ENCODE measurements around the gene CCDC149.

CCDC149 gene

DNA sequence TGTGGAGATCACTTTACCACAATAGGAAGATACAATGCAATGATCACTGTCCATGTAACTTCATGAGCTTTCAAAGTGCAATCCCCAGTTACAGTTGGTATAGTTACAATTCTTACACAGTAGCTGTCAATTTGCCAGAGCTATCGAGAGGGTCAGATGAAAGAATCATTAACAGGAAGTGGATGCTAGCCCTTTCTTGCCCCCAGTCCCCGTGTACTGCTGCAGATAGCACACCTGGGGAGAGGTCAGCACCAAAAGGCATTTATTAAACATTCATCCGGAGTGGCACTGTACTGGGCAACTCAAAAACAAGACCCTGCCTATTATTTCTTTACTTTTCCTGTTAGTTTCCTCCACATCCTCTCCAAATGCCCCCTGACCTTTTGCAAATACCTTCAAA, 69.7 kb downstream of the CCDC149 start:
- TF ChIP-seq OSR1 (CRISPR knock-in tag; IDR thresholded peaks at IDR 0.05) (no peak), ESRRG (CRISPR knock-in tag; IDR thresholded peaks at IDR 0.05) (no peak), BACH2 (CRISPR knock-in tag; IDR thresholded peaks at IDR 0.05; ENCODE audit: borderline replicate concordance) (no peak), ZNF565 (CRISPR knock-in tag; conservative IDR thresholded peaks at IDR 0.05; ENCODE audit: low read depth) (no peak), PPARA (CRISPR knock-in tag; IDR thresholded peaks at IDR 0.05; ENCODE audit: borderline replicate concordance) (no peak)
- TF ChIP-seq, protein P1, sequence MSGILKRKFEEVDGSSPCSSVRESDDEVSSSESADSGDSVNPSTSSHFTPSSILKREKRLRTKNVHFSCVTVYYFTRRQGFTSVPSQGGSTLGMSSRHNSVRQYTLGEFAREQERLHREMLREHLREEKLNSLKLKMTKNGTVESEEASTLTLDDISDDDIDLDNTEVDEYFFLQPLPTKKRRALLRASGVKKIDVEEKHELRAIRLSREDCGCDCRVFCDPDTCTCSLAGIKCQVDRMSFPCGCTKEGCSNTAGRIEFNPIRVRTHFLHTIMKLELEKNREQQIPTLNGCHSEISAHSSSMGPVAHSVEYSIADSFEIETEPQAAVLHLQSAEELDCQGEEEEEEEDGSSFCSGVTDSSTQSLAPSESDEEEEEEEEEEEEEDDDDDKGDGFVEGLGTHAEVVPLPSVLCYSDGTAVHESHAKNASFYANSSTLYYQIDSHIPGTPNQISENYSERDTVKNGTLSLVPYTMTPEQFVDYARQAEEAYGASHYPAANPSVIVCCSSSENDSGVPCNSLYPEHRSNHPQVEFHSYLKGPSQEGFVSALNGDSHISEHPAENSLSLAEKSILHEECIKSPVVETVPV (CRISPR knock-in tag; IDR thresholded peaks at IDR 0.05): no peak
- TF ChIP-seq, protein P2, sequence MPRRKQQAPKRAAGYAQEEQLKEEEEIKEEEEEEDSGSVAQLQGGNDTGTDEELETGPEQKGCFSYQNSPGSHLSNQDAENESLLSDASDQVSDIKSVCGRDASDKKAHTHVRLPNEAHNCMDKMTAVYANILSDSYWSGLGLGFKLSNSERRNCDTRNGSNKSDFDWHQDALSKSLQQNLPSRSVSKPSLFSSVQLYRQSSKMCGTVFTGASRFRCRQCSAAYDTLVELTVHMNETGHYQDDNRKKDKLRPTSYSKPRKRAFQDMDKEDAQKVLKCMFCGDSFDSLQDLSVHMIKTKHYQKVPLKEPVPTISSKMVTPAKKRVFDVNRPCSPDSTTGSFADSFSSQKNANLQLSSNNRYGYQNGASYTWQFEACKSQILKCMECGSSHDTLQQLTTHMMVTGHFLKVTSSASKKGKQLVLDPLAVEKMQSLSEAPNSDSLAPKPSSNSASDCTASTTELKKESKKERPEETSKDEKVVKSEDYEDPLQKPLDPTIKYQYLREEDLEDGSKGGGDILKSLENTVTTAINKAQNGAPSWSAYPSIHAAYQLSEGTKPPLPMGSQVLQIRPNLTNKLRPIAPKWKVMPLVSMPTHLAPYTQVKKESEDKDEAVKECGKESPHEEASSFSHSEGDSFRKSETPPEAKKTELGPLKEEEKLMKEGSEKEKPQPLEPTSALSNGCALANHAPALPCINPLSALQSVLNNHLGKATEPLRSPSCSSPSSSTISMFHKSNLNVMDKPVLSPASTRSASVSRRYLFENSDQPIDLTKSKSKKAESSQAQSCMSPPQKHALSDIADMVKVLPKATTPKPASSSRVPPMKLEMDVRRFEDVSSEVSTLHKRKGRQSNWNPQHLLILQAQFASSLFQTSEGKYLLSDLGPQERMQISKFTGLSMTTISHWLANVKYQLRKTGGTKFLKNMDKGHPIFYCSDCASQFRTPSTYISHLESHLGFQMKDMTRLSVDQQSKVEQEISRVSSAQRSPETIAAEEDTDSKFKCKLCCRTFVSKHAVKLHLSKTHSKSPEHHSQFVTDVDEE (CRISPR knock-in tag; IDR thresholded peaks at IDR 0.05): no peak
- TF ChIP-seq, protein P3, sequence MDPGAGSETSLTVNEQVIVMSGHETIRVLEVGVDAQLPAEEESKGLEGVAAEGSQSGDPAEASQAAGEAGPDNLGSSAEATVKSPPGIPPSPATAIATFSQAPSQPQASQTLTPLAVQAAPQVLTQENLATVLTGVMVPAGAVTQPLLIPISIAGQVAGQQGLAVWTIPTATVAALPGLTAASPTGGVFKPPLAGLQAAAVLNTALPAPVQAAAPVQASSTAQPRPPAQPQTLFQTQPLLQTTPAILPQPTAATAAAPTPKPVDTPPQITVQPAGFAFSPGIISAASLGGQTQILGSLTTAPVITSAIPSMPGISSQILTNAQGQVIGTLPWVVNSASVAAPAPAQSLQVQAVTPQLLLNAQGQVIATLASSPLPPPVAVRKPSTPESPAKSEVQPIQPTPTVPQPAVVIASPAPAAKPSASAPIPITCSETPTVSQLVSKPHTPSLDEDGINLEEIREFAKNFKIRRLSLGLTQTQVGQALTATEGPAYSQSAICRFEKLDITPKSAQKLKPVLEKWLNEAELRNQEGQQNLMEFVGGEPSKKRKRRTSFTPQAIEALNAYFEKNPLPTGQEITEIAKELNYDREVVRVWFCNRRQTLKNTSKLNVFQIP (CRISPR knock-in tag; IDR thresholded peaks at IDR 0.05; ENCODE audit: borderline replicate concordance, low read depth): no peak
- no peak for ATAC-seq

DNA sequence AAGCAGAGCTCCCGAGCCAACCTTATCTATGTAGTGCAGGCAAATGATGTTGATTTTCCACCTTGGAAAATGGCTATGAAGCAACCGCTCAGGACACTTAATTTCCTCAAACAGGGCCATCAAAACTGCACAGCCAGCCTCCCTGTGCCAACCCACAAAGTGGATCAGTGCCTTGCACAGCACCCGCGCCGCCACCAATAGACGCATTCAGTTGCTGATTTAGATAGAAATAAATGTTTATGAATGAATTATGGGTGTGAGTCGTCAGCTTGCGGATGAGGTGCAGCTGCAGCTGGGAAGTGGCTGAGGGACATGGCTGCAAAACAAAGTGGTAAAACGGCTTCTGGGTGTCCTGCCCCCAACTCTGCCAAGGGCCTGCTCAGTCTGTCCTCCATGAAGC, 70.5 kb downstream of the CCDC149 start:
- TF ChIP-seq ZFP30 (CRISPR knock-in tag; IDR thresholded peaks at IDR 0.05): no peak
- no peak for ATAC-seq

DNA sequence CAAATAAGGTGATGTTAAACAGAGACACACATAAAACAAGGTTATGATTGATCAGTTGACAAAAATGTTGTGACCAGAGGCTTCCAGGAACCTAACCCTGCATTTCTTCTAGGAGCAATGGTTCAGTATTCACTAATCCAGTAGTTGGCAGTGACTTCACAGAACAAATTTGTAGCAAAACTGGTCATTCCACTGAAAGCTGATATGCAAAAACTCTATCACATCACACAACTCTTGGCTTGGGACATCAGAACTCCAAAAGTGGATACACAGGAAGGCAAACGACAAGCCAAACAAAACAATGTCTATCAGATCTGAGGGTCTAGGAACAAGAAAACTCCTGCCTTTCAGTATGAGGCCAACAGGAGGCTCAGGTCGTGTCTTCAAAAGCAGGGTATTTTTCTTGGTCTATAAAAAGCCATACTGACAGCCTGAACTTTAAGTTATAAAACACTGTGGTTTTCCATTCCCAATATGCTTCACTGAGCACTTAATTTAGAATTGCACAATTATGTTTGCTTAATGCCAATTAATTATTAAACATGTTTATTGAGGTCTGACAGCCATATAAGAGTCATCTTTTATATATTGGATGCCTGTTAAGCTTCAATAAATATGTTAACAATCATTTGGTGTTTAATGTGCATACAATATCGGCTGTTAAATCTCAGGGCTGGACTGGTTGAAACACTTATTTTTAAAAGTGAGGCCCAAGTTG, 71.9 kb downstream of the CCDC149 start:
- ATAC-seq: no peak

DNA sequence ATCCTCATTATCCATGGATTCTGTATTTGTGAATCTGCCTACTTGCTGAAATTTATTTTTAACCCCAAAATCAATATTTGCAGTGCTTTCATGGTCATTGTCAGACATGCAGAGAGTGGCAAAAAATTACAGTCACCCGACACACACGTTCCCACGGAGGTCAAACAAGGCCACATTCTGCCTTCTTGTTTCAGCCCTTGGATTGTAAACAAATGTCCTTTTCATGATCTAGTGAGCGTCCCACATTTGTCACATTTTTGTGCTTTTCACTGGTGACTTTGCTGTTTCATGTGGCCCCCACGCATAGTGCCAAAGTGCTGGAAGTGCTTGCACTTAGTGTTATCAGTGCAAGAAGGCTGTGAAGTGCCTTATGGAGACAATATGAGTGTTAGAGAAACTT, 72.5 kb downstream of the CCDC149 start:
- ATAC-seq: no peak
- TF ChIP-seq ZNF70 (CRISPR knock-in tag; IDR thresholded peaks at IDR 0.05) (no peak), RARB (CRISPR knock-in tag; IDR thresholded peaks at IDR 0.05) (no peak), GLIS3 (CRISPR knock-in tag; IDR thresholded peaks at IDR 0.05) (no peak), TOX (CRISPR knock-in tag; IDR thresholded peaks at IDR 0.05; ENCODE audit: borderline replicate concordance) (no peak), TCF4 (CRISPR knock-in tag; IDR thresholded peaks at IDR 0.05; ENCODE audit: borderline replicate concordance) (no peak), ZFP3 (CRISPR knock-in tag; IDR thresholded peaks at IDR 0.05) (no peak), ZFP30 (CRISPR knock-in tag; IDR thresholded peaks at IDR 0.05) (no peak), ESRRG (CRISPR knock-in tag; IDR thresholded peaks at IDR 0.05) (no peak), PPARA (CRISPR knock-in tag; IDR thresholded peaks at IDR 0.05; ENCODE audit: borderline replicate concordance) (no peak), ZNF8 (CRISPR knock-in tag; IDR thresholded peaks at IDR 0.05) (no peak), OSR1 (CRISPR knock-in tag; IDR thresholded peaks at IDR 0.05) (no peak), ARNTL (CRISPR knock-in tag; IDR thresholded peaks at IDR 0.05; ENCODE audit: borderline replicate concordance, low read depth) (no peak)
- TF ChIP-seq, protein P4, sequence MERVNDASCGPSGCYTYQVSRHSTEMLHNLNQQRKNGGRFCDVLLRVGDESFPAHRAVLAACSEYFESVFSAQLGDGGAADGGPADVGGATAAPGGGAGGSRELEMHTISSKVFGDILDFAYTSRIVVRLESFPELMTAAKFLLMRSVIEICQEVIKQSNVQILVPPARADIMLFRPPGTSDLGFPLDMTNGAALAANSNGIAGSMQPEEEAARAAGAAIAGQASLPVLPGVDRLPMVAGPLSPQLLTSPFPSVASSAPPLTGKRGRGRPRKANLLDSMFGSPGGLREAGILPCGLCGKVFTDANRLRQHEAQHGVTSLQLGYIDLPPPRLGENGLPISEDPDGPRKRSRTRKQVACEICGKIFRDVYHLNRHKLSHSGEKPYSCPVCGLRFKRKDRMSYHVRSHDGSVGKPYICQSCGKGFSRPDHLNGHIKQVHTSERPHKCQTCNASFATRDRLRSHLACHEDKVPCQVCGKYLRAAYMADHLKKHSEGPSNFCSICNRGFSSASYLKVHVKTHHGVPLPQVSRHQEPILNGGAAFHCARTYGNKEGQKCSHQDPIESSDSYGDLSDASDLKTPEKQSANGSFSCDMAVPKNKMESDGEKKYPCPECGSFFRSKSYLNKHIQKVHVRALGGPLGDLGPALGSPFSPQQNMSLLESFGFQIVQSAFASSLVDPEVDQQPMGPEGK (CRISPR knock-in tag; IDR thresholded peaks at IDR 0.05; ENCODE audit: borderline replicate concordance): no peak
- TF ChIP-seq, protein P5, sequence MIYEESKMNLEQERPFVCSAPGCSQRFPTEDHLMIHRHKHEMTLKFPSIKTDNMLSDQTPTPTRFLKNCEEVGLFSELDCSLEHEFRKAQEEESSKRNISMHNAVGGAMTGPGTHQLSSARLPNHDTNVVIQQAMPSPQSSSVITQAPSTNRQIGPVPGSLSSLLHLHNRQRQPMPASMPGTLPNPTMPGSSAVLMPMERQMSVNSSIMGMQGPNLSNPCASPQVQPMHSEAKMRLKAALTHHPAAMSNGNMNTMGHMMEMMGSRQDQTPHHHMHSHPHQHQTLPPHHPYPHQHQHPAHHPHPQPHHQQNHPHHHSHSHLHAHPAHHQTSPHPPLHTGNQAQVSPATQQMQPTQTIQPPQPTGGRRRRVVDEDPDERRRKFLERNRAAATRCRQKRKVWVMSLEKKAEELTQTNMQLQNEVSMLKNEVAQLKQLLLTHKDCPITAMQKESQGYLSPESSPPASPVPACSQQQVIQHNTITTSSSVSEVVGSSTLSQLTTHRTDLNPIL (CRISPR knock-in tag; IDR thresholded peaks at IDR 0.05; ENCODE audit: low read depth): no peak
- TF ChIP-seq, protein P2 (CRISPR knock-in tag; IDR thresholded peaks at IDR 0.05): no peak

More for the DNA sequence above, 71.9 kb downstream of the CCDC149 start:
- TF ChIP-seq GLIS3 (CRISPR knock-in tag; IDR thresholded peaks at IDR 0.05) (no peak), ARNTL (CRISPR knock-in tag; IDR thresholded peaks at IDR 0.05; ENCODE audit: borderline replicate concordance, low read depth) (no peak), TOX (CRISPR knock-in tag; IDR thresholded peaks at IDR 0.05; ENCODE audit: borderline replicate concordance) (no peak), ZFP3 (CRISPR knock-in tag; IDR thresholded peaks at IDR 0.05) (no peak), ZC3H10 (CRISPR knock-in tag; IDR thresholded peaks at IDR 0.05) (no peak)
- TF ChIP-seq, protein P1 (CRISPR knock-in tag; IDR thresholded peaks at IDR 0.05): no peak

All from SK-N-SH treated with all-trans-retinoic acid at 6 μM for 48 hours (cell line).